K562 (cell line): ENCODE results near the gene HEXIM2. TPM values are rescaled to one million over a fixed set of nuclear protein-coding genes. Genes with fewer than 3 reads are reported as not detected.

Experiments used
- BCLAF1 ChIP-seq, 2 experiments: fragments of 450-650 bp in 1 of 2; IDR thresholded peaks; 2 replicates each; pipeline ENCODE4 v1.6.1; 2011 to 2017; ENCODE audit warnings: low read depth in 2 of 2, antibody characterized with exemption in 1 of 2, borderline replicate concordance in 1 of 2, low read length in 1 of 2, mild to moderate bottlenecking in 1 of 2, mixed read lengths in 1 of 2; ENCODE audit not compliant: control insufficient read depth in 1 of 2
- E4F1 ChIP-seq: fragments of 250-450 bp; sonication (Bioruptor Pico); IDR thresholded peaks from 2 replicates; pipeline ENCODE4 v1.5.0; 2021; ENCODE audit warnings: mild to moderate bottlenecking, borderline replicate concordance
- JUND ChIP-seq, 2 experiments: IDR thresholded peaks; 2 replicates in 1 of 2; 3 replicates in 1 of 2; pipeline ENCODE4 v1.6.1; 2011; ENCODE audit warnings: borderline replicate concordance in 2 of 2, low read depth in 2 of 2, low read length in 2 of 2, improper control_type of control experiment in 1 of 2, missing biosample characterization in 1 of 2, missing genetic modification characterization in 1 of 2, missing genetic modification reagents in 1 of 2
- KLF13 ChIP-seq: fragments of 450-650 bp; IDR thresholded peaks from 2 replicates; pipeline ENCODE4 v1.6.1; 2016; ENCODE audit warnings: missing genetic modification characterization, low read depth, mild to moderate bottlenecking, missing compliant biosample characterization, moderate library complexity, borderline replicate concordance
- MEF2A ChIP-seq: IDR thresholded peaks from 2 replicates; pipeline ENCODE4 v1.6.1; 2011; ENCODE audit warnings: low read depth, mild to moderate bottlenecking, low read length, moderate library complexity; ENCODE audit not compliant: control insufficient read depth
- MYNN ChIP-seq, 2 experiments: sonication (generic); formaldehyde crosslinking in 1 of 2; IDR thresholded peaks; 2 replicates each; pipeline versions ENCODE4 v1.5.0 to v1.6.1; 2016 to 2020; ENCODE audit warnings: antibody characterized with exemption in 1 of 2, missing genetic modification reagents in 1 of 2
- NEUROD1 ChIP-seq: fragments of 150-350 bp; IDR thresholded peaks from 2 replicates; pipeline ENCODE4 v1.6.1; 2014; ENCODE audit warnings: borderline replicate concordance, low read length, low read depth; ENCODE audit not compliant: partially characterized antibody
- PTBP1 ChIP-seq: fragments of 200-400 bp; formaldehyde crosslinking; IDR thresholded peaks from 2 replicates; pipeline ENCODE4 v1.6.1; 2017; ENCODE audit warnings: low read depth, low read length
- SMAD1 ChIP-seq: fragments of 150-350 bp; IDR thresholded peaks from 2 replicates; pipeline ENCODE4 v1.6.1; 2014; ENCODE audit warnings: low read length, low read depth; ENCODE audit not compliant: partially characterized antibody
- SNAPC5 ChIP-seq: fragments of 250-450 bp; sonication (Bioruptor Pico); IDR thresholded peaks from 2 replicates; pipeline ENCODE4 v1.8.0; 2021; ENCODE audit warnings: moderate library complexity, mild to moderate bottlenecking, inconsistent platforms
- TCF15 ChIP-seq: fragments of 250-450 bp; sonication (Bioruptor Pico); IDR thresholded peaks from 2 replicates; pipeline ENCODE4 v1.8.0; 2022; ENCODE audit warnings: moderate library complexity, mild to moderate bottlenecking, inconsistent platforms
- TEAD4 ChIP-seq, 2 experiments: sonication (generic) in 1 of 2; formaldehyde crosslinking in 1 of 2; IDR thresholded peaks; 2 replicates each; pipeline versions ENCODE4 v1.6.1 to v1.8.0; 2012 to 2022; ENCODE audit warnings: borderline replicate concordance in 1 of 2, inconsistent platforms in 1 of 2, low read length in 1 of 2, mild to moderate bottlenecking in 1 of 2, missing genetic modification reagents in 1 of 2
- ZNF740 ChIP-seq, 3 experiments: fragments of 200-800 bp in 1 of 3; sonication (Bioruptor generic) in 1 of 3; sonication (generic) in 1 of 3; formaldehyde crosslinking in 1 of 3; IDR thresholded peaks; 2 replicates each; pipeline versions ENCODE4 v1.6.1 to v1.8.0; 2016 to 2022; ENCODE audit warnings: mild to moderate bottlenecking in 2 of 3, missing compliant biosample characterization in 2 of 3, missing genetic modification characterization in 2 of 3, missing genetic modification reagents in 1 of 3
- polyA plus RNA-seq, 8 experiments: library from polyadenylated mRNA; depleted of rRNA in 4 of 8; stranded (reverse) in 5 of 8; unstranded in 3 of 8; fragments of >200 nt; fragmentation: Nextera tagmentation in 2 of 8; fragmentation: Illumina TruSeq in 1 of 8; extraction: Ambion mirVana in 2 of 8; extraction: Trizol in 1 of 8; gene quantifications; 2 replicates each; pipeline versions ENCODE4 v1.2.1 to v1.2.3, GENCODE V29; 2011 to 2014; ENCODE audit warnings: inconsistent platforms in 1 of 8, missing spikeins in 1 of 8
- total RNA-seq, 7 experiments: library from RNA; depleted of rRNA in 6 of 7; stranded (reverse); fragments of >200 nt in 6 of 7; fragmentation: Illumina TruSeq in 2 of 7; extraction: Trizol in 2 of 7; gene quantifications; 2 replicates each; pipeline versions ENCODE4 v1.2.1 to v1.2.3, GENCODE V29; 2011 to 2021; ENCODE audit warnings: low replicate concordance in 1 of 7

Gene HEXIM2
- total and polyA plus RNA-seq, 9 of the 15 experiments (the other 6 are each of a cell fraction or from before 2014, with no cell fraction given) = 0.69 to 3.4 (median 1.1) TPM; not detected in 2

- TF ChIP-seq TCF15 (CRISPR knock-in tag) (no peak), MEF2A (no peak), NEUROD1 (no peak), SMAD1 (no peak), MYNN (IDR thresholded peaks at IDR 0.05) (0 out of 2 replicates have a peak, but pooled peaks have one; percentile 25), MYNN (CRISPR knock-in tag; IDR thresholded peaks at IDR 0.05) (no peak), KLF13 (tag) (no peak), SNAPC5 (CRISPR knock-in tag) (no peak), BCLAF1 (IDR thresholded peaks at IDR 0.05; ENCODE audit: borderline replicate concordance in 1 of 2, control insufficient read depth in 1 of 2, low read depth in 2 of 2, low read length in 1 of 2) (no peak), PTBP1 (no peak), ZNF740 (CRISPR knock-in tag; IDR thresholded peaks at IDR 0.05) (no peak), ZNF740 (tag; IDR thresholded peaks at IDR 0.05) (no peak), JUND (IDR thresholded peaks at IDR 0.05; ENCODE audit: borderline replicate concordance, low read depth, low read length) (0 out of 2 replicates have a peak, but pooled peaks have one; percentile 19), JUND (tag; IDR thresholded peaks at IDR 0.05; ENCODE audit: borderline replicate concordance, low read depth, low read length) (no peak; the same call in 2 of the 3 replicates), TEAD4 (IDR thresholded peaks at IDR 0.05; ENCODE audit: low read length) (no peak), TEAD4 (CRISPR knock-in tag; IDR thresholded peaks at IDR 0.05; ENCODE audit: borderline replicate concordance) (no peak), E4F1 (CRISPR knock-in tag) (no peak)
These were observed 57.4 kb downstream of the HEXIM2 start (continued) for GRCh38 chr17:45218895-45219661.
